GM18951 (cell line): ENCODE results near the gene CAB39.

Source experiments
- POLR2A ChIP-seq: IDR thresholded peaks from 4 replicates; pipeline ENCODE4 v1.6.1; 2011; ENCODE audit warnings: mild to moderate bottlenecking; ENCODE audit not compliant: insufficient read length, insufficient read depth; ENCODE audit errors: extremely low read depth
- in situ Hi-C: fragments of 300-500 bp; cut with MboI; formaldehyde crosslinking; loops from one replicate; pipeline ENCODE4 v1.12.0; 2022; ENCODE audit warnings: low sequenced_read_pairs, mixed read lengths, inconsistent platforms; ENCODE audit not compliant: unreplicated experiment

Gene CAB39

DNA sequence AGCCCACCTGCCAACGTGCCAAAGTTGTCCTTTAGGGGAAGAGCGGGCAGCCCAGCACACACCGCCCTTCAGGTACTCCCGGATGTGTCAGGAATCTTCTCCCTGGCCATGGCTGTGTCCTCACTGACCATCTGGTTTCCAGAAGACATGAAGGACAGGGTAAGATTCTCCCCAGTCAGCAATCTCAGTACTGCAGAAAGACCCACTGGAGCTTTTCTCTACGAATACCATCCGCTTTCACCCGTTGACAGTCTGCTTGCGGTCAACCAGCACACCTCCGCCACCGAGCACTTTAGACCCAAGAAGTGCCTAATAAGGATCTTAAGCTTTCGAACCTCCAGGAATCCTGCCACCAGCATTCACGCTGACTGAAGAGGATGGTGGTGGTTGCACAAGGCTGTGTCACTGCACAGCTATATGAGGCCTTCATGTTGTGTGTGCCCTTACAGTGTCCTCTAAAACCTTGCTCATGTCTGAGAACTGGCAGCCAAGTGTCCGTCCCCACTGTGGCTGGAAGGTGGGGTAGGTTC is 109.4 kb downstream of the CAB39 start:
- no peak for TF ChIP-seq POLR2A
- in situ Hi-C loops = loop anchor here (10.0 kb wide), 1 partner anchor 173 kb away; the partner anchor contains the start of gene SPATA3

DNA sequence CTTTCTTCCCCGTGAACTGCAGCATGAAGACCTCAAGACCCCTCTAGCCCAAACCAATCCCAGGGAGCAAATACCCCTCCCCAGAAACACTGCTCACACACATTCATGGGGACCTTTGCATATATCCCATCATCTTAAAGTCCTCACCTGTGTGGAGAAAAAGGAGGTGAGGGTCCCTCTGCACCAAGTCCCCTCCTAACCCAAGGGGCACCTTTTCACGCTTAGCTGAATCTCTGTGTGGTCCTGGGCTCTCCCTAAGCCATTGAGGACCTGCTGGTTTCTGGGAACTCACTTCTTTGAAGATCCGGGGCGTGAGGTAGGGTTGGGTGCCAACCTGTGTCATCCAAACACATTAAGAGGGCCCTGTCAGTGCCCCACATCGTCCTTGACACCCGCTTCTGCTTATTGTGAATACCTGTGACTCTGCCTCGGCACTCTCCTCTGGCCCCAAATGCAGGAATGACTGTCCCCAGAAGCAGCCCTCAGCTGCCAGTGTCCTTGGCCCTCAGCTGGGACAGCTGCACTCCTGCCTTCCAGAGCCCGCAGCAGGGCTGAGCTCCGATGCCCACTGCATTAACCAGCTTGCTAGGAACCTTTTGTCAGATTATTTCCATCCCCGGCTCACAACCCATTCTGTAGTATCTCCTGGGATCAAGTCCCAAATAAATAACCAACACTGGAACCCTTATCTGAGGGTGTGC is 110.8 kb downstream of the CAB39 start:
- in situ Hi-C loops = loop anchor here (10.0 kb wide), 1 partner anchor 171 kb away; the partner anchor contains the start of gene SPATA3
- TF ChIP-seq POLR2A = no peak

DNA sequence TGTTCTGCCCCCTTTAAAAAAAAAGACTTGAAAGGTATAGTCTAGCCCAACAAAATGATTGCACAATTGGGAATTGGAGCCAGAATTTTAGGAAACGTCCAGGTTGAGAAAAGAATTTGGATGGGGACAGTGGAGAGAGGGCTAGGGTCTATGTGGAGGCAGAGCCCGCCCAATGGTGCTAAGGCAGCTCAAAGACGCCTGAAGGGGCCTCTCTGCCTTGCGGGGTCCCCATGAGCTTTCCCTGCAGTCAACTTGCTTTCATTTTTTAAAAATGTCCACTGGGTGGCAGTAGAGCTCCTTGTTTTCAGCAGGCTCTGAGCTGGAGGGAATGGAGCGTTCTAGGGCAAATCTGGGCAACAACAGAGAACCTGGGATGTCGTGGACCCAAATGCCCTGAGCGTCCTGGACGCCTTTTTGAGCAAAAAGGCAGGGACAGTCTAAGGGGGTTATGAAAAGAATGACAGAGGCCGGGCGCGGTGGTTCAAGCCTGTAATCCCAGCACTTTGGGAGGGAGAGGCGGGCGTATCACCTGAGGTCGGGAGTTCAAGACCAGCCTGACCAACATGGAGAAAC is 111.8 kb downstream of the CAB39 start:
- no peak for TF ChIP-seq POLR2A
- in situ Hi-C loops = loop anchor here (10.0 kb wide), 1 partner anchor 170 kb away; the partner anchor contains the start of gene SPATA3

GRCh38 chr2:230825354-230825753 is 112.7 kb downstream of the CAB39 start:
- TF ChIP-seq POLR2A = no peak
- in situ Hi-C loops = loop anchor here (10.0 kb wide), 1 partner anchor 169 kb away; the partner anchor contains the start of gene SPATA3

- in situ Hi-C loops = loop anchor here (10.0 kb wide), 1 partner anchor 167 kb away; the partner anchor contains the start of gene SPATA3
- no peak for TF ChIP-seq POLR2A
Measured at GRCh38 chr2:230827774-230828271, 115.2 kb downstream of the CAB39 start.

GRCh38 chr2:230828272-230828961 is 115.8 kb downstream of the CAB39 start:
- no peak for TF ChIP-seq POLR2A
- in situ Hi-C loops = loop anchor here (10.0 kb wide), 1 partner anchor 166 kb away; the partner anchor contains the start of gene SPATA3

DNA sequence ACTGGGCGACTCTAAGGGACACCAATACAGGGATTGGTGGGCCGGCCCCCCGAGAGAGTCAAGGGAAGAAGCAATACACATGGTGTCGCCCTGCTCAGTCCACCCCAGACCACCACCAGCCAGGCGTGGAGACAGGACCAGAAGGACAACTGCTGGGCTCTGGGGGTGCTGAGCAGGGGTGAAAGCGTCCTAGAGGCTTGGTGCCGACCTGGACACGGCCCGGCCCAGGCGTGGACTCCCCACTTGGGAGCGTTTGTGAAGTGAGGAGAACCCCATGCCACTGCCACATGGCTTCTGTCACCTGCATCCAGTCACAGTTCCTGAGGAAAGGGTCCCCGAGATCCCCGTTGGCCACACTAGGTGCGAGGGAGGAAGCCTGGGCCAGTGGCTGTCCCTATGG is 116.7 kb downstream of the CAB39 start:
- in situ Hi-C loops = loop anchor here (10.0 kb wide), 1 partner anchor 166 kb away; the partner anchor contains the start of gene SPATA3
- TF ChIP-seq POLR2A = no peak

- in situ Hi-C loops = loop anchor here (10.0 kb wide), 1 partner anchor 165 kb away; the partner anchor contains the start of gene SPATA3
- no peak for TF ChIP-seq POLR2A
Measured at GRCh38 chr2:230829959-230830358, 117.3 kb downstream of the CAB39 start.

- in situ Hi-C loops = no loop called here
Measured at GRCh38 chr2:230830428-230830827, 117.8 kb downstream of the CAB39 start.

DNA sequence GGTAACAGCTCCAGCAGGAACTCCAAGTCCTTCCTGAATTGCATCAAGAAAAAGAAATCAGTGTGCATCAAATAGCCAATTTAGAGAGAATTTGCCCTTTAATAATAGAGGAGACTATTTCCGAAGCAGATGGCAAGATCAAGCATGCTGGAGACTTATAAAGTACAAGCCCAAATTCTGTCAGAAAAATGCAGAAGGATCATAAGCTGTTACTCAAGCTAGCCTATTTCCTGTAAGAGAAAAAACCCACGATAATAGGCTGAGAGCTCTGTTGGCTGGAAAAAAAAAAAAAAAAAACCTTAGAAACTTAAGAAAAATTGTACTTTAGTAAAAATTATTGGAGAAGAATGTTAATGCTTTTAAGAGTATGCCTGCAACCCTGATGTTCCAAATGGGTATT is 127.7 kb downstream of the CAB39 start:
- TF ChIP-seq POLR2A = no peak
- in situ Hi-C loops = no loop called here

More at GRCh38 chr2:230830428-230830827, 117.8 kb downstream of the CAB39 start:
- no peak for TF ChIP-seq POLR2A

GRCh38 chr2:230842473-230842872 is 129.8 kb downstream of the CAB39 start:
- no peak for TF ChIP-seq POLR2A
- in situ Hi-C loops = no loop called here

DNA sequence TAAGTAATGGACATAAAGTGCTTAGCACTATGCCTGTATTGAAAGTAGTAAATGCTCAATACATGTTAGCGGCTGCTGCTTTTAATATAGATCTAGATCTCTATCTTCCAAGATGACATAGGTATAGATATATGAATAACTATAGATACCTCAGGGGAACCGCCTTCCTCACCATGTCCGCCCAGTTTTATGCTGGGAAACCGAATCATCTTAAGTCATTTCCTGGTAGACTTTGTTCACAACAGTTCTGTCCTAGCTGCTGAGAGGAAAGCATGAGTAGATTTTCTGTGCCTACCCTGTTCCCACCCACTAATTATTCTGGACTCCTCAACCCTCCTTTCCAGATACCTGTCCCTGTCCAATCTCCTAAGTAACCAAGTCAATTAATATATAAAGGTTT is 130.5 kb downstream of the CAB39 start:
- TF ChIP-seq POLR2A = no peak
- in situ Hi-C loops = no loop called here

DNA sequence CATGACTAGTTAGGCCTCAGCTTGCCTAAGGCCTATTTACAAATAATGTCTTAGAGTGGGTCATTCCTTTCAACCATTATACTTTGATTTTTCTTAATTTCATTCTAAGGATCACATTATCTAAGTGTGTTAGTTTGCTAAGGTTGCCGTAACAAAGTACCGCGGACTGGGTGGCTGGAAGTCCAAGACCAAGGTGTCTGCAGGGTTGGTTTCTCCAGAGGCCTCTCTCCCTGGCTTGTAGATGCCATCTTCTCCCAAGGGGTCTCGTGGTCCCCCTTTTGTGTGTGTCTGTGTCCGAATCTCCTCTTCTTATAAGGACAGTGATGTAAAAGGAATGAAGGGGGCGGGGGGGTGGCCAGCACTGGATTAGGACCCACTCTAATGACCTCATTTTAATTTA is 133.7 kb downstream of the CAB39 start:
- in situ Hi-C loops = no loop called here

More for the DNA sequence above, 133.7 kb downstream of the CAB39 start:
- no peak for TF ChIP-seq POLR2A
